ENCODE results near the gene CTNNBL1. TPM values are rescaled to one million over a fixed set of nuclear protein-coding genes. Genes with fewer than 3 reads are reported as not detected.

Gene CTNNBL1
- total RNA-seq, 1 donor from 2014 or later: 33.3 TPM

DNA sequence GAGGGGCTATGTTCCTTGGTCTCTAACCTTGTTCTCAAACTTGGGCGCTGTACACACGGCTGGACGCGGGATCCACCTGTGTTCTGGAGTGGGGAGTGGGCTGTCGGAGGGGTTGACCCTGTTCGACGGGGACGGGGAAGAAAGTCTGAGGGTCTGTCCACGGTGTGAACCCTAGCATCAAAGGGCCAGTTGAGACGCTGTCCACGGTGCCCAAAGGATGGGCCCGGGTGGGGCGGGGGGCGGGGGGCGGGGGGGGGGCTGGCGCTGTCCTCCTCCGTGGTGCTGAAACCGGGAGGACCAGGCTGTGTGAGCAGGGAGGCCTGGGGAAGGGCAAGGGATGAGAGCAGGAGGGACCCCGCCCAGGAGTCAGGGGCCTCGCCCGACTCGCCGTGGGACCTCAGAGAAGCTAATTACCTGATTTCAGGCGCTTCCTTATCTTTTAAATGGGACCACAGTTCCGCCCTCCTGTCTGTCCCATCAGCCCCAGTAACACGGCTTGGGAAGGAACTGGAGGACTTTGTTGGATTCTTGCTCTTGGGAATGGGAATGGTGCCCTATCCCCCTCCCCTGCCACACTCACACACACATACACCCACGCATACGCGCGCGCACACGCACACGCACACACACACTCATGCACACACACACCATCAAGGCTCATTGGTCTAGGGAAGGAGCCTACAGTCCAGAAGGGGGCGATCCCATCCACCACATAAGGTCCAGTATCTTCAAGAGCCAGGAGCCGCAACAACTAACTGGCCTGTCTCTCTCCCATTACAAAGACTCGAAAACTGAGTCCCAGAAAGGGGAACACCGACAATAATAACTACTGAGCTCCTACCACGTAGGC is 208.0 kb downstream of the CTNNBL1 start:
- no peak for DNase-seq (ENCODE audit: low spot score in 2 of 2)
- no peak overlapping the region for H3K27ac ChIP-seq
- no peaks in the 10 kb centered on the region for H3K9me3 ChIP-seq
- no peaks in the 10 kb centered on the region for H3K36me3 ChIP-seq
- peaks cover 0 to 5% of the 10 kb centered on the region in 2 donors for H3K4me1 ChIP-seq
- H3K27me3 ChIP-seq: peaks cover 24% of the 10 kb centered on the region
- TF ChIP-seq, protein P1, sequence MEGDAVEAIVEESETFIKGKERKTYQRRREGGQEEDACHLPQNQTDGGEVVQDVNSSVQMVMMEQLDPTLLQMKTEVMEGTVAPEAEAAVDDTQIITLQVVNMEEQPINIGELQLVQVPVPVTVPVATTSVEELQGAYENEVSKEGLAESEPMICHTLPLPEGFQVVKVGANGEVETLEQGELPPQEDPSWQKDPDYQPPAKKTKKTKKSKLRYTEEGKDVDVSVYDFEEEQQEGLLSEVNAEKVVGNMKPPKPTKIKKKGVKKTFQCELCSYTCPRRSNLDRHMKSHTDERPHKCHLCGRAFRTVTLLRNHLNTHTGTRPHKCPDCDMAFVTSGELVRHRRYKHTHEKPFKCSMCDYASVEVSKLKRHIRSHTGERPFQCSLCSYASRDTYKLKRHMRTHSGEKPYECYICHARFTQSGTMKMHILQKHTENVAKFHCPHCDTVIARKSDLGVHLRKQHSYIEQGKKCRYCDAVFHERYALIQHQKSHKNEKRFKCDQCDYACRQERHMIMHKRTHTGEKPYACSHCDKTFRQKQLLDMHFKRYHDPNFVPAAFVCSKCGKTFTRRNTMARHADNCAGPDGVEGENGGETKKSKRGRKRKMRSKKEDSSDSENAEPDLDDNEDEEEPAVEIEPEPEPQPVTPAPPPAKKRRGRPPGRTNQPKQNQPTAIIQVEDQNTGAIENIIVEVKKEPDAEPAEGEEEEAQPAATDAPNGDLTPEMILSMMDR (IDR thresholded peaks at IDR 0.05): peak in 1 of 3 experiments; percentile 13
- intact Hi-C loops (cut with DNase I): no loop called here
- H3K4me3 ChIP-seq: no peak overlapping the region

DNA sequence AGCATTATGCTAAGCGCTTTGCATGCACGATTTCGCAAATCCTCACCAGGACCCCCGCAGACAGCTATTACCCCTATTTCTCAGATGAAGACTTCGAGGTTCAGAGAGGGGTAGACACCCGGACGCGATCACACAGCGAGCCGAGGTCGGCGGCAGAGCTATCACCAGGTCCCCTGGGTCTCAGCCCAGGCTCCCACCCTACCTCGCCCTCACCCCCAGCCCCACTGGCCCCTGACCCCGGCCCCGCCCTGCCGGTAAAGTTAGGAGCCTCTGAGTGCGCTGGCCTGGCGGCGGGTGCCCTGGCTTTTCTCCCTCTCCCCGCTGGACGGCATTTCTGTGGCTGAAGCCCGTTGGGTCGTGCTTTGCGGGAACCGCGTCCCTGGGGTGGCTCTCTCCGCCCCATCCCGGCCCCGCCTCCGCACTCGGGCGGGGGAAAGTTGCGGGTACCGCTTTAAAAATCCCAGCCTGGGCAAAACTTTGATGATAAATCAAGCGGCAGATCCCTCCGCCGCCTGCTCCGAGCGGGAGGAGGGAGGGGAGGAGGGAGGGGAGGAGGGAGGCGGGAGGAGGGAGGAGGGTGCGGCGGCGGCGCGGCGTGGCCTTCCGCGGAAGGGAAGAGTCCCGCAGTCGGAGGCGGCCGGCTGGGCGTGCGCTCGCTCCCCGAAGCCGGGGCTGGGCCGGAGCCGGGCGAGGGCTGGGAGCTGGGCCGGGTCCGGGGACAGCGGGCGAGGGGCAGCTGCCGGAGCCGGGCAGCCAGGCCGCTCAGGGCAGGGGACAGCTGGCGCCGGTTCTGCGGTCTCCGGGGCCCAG is 208.9 kb downstream of the CTNNBL1 start, which contains the start of gene VSTM2L:
Gene VSTM2L, plus strand, starts transcription at position 624 of the 810 bp plus-strand sequence. CDS start 224 bp downstream, outside the sequence.
- DNase-seq (ENCODE audit: low spot score in 2 of 2): no peak
- TF ChIP-seq, protein P1 (IDR thresholded peaks at IDR 0.05): no peak
- peaks cover 0 to 5% of the 10 kb centered on the region in 2 donors for H3K4me1 ChIP-seq
- intact Hi-C loops (cut with DNase I): no loop called here
- peaks cover 24% of the 10 kb centered on the region for H3K27me3 ChIP-seq
- H3K36me3 ChIP-seq: no peaks in the 10 kb centered on the region
- no peak within 1 kb of the TSS for H3K27ac ChIP-seq
- H3K4me3 ChIP-seq: peak within 1 kb of the TSS; percentile 47 to 53
- H3K9me3 ChIP-seq: no peaks in the 10 kb centered on the region

DNA sequence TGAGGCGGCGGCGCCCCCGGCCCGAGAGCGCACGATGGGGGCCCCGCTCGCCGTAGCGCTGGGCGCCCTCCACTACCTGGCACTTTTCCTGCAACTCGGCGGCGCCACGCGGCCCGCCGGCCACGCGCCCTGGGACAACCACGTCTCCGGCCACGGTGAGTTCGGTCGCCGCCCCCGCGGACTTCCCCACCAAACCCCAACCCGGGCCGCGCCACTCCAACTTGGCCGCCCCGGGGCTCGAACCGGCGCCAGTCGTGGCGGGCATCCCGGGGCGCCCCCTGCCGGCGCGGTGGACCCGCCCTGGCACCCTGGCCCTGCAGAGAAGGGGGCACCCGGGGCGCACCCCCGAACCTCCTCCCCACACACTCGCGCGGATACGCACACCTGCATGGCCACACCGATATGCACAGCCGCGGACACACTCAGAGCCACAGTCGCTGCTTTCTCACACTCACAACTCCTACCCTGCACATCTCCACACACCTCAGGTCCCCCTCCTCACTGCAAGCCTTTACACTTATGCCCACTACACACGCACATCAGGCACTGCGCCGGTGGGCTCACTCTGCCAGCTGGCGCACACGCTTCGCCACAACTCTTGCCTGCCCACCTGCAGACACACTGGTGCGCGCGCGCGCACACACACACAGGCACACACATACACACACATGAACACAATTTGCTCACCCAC is 209.6 kb downstream of the CTNNBL1 start:
- Histone ChIP-seq H3K36me3 (no peaks in the 10 kb centered on the region), H3K27me3 (peaks cover 24% of the 10 kb centered on the region), H3K4me3 (peak overlapping the region; percentile 47 to 53), H3K4me1 (peaks cover 0 to 5% of the 10 kb centered on the region in 2 donors), H3K27ac (no peak overlapping the region), H3K9me3 (no peaks in the 10 kb centered on the region)
- intact Hi-C loops (cut with DNase I): no loop called here
- no peak for DNase-seq (ENCODE audit: low spot score in 2 of 2)
- TF ChIP-seq, protein P1 (IDR thresholded peaks at IDR 0.05): no peak

DNA sequence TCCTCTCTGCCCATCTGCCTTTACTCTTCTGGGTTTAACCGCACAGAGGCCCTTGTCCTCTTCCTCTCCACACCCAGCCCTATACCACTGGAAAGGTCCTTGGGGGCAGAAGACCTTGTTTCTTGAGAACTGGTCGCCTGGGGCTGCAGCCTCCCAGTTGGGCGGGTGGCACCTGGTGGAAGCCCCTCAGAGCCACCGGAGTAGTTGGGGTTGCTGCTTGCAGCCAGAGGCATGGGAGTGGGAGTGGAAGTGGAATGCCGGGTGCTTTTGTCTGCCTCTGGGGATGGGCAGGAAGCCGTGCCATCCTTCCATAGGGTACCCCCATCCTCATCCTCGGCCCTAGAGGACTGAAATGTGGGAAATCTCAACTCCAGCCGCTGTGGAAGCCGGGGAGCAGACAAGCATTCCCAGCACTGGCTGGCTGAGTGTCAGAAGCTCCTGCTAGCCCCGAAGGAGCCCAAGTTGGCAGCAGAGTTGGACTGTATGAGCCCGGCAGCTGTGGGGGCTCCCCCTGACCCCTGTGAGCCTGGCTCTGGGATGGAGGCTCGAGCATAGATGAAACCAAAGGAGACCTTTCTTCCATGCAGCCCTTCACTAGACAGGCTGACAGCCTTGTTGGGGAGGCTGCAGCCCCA is 210.3 kb downstream of the CTNNBL1 start:
- Histone ChIP-seq H3K36me3 (no peaks in the 10 kb centered on the region), H3K27ac (no peak overlapping the region), H3K9me3 (no peaks in the 10 kb centered on the region), H3K4me1 (peaks cover 0 to 5% of the 10 kb centered on the region in 2 donors), H3K4me3 (no peak overlapping the region), H3K27me3 (peaks cover 24% of the 10 kb centered on the region)
- DNase-seq (ENCODE audit: low spot score in 2 of 2): no peak
- TF ChIP-seq, protein P1 (IDR thresholded peaks at IDR 0.05): no peak
- intact Hi-C loops (cut with DNase I): no loop called here

DNA sequence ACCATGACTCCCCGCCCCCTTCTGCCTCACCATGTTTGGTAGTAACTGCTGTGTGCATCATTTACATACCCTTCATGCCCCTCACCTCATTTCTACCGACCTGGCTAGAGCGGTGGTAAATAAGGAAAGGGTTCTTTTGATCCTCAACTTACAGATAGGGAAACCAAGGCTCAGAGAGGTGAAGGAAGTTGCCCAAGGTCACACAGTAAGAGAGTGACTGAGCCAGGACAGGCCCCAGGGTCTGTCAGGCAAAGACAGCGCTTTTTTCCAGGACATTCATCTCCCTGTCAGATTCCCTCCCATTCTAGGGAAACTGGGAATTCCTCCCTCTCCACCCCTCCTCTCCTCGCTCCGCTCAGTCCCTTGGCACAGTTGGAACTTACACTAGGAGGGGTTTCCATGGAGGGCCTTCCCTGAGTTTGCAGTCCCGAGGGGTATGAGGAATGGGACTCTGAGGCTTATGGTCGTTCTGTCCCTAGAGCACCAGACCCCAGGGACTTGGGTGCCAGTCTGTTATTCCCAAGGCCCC is 211.1 kb downstream of the CTNNBL1 start:
- no peak overlapping the region for H3K27ac ChIP-seq
- no peak for DNase-seq (ENCODE audit: low spot score in 2 of 2)
- TF ChIP-seq, protein P1 (IDR thresholded peaks at IDR 0.05): no peak
- no peaks in the 10 kb centered on the region for H3K36me3 ChIP-seq
- H3K27me3 ChIP-seq: peaks cover 24% of the 10 kb centered on the region
- peaks cover 0 to 5% of the 10 kb centered on the region in 2 donors for H3K4me1 ChIP-seq
- intact Hi-C loops (cut with DNase I): loop anchor here (5.0 kb wide), 1 partner anchor 92 kb away; no protein-coding TSS in a partner anchor
- no peak overlapping the region for H3K4me3 ChIP-seq
- H3K9me3 ChIP-seq: no peaks in the 10 kb centered on the region
